NOMO-1 treated with dmso at 0.1 percent for 144 hours (cell line): Measurements from ENCODE around the gene TMC6.

Source experiments
- DNase-seq: peaks from one replicate; lab custom pipeline; 2025; ENCODE audit not compliant: unreplicated experiment; lab: John Stamatoyannopoulos, UW

Gene TMC6

GRCh38 chr17:78135858-78136500, 7.4 kb upstream of the TMC6 start:
- DNase-seq = no peak

- DNase-seq = no peak
Observed at GRCh38 chr17:78134899-78135385, 6.4 kb upstream of the TMC6 start.

GRCh38 chr17:78133971-78134898, 5.7 kb upstream of the TMC6 start:
- DNase-seq = peak; percentile 22

- no peak for DNase-seq
Observed at GRCh38 chr17:78133179-78133951, 4.8 kb upstream of the TMC6 start.

GRCh38 chr17:78132767-78133178, 4.2 kb upstream of the TMC6 start:
- no peak for DNase-seq

- no peak for DNase-seq
Observed at GRCh38 chr17:78132084-78132676, 3.6 kb upstream of the TMC6 start.

GRCh38 chr17:78131172-78132083, 2.9 kb upstream of the TMC6 start:
- DNase-seq = no peak

- DNase-seq = peak; percentile 88
Observed at GRCh38 chr17:78130437-78131101, 2.0 kb upstream of the TMC6 start, which contains the start of gene TMC8. TSS of gene TMC8 (plus strand) at chr17:78130771. CDS start at chr17:78131589, 818 bp downstream.

- DNase-seq = no peak
Observed at GRCh38 chr17:78130090-78130436, 1.5 kb upstream of the TMC6 start.

GRCh38 chr17:78129351-78130089, 965 bp upstream of the TMC6 start:
- no peak for DNase-seq

- DNase-seq = no peak
Observed at GRCh38 chr17:78127888-78128550, 536 bp downstream of the TMC6 start.

GRCh38 chr17:78127239-78127887, 1.2 kb downstream of the TMC6 start:
- peak; percentile 81 for DNase-seq

- no peak for DNase-seq
Observed at GRCh38 chr17:78126895-78127238, 1.7 kb downstream of the TMC6 start.

- DNase-seq = no peak
Observed at GRCh38 chr17:78125976-78126894, 2.3 kb downstream of the TMC6 start.

- DNase-seq = no peak
Observed at GRCh38 chr17:78125138-78125913, 3.2 kb downstream of the TMC6 start.

- no peak for DNase-seq
Observed at GRCh38 chr17:78124836-78125137, 3.8 kb downstream of the TMC6 start.
